ENCODE data around the gene TNRC18. TPM values are rescaled to one million over a fixed set of nuclear protein-coding genes. Genes with fewer than 3 reads are reported as not detected.

The TNRC18 gene
- total and polyA plus RNA-seq, 12 donors, result 10.1 to 42.3 (median 30.3) TPM

GRCh38 chr7:5439209-5439571 is 15.6 kb upstream of the TNRC18 start:
- Histone ChIP-seq H3K36me3 (no peaks in the 10 kb centered on the region), H3K9me3 (peaks cover 0 to 11% (median 0%) of the 10 kb centered on the region in 11 donors), H3K27me3 (no peaks in the 10 kb centered on the region), H3K4me3 (no peak overlapping the region), H3K4me1 (peaks cover 0 to 22% (median 7%) of the 10 kb centered on the region in 9 donors), H3K27ac (no peak overlapping the region)
- DNase-seq (no peak), ATAC-seq (no peak)
- 83 to 85% methylated on average over 3 of the region's 3 CpGs for WGBS, 2 donors
- no peak for TF ChIP-seq CTCF (IDR thresholded peaks at IDR 0.05)
- intact Hi-C loops (cut with DNase I), result no loop called here

- Histone ChIP-seq H3K27me3 (no peaks in the 10 kb centered on the region), H3K27ac (peak overlapping the region in 8 of 10 donors; percentile 5 to 60 (median 38)), H3K4me1 (peaks cover 0 to 22% (median 7%) of the 10 kb centered on the region in 9 donors), H3K4me3 (no peak overlapping the region), H3K9me3 (peaks cover 0 to 15% (median 3%) of the 10 kb centered on the region in 11 donors), H3K36me3 (peaks cover 0 to 5% (median 0%) of the 10 kb centered on the region in 9 donors)
- intact Hi-C loops (cut with DNase I), result no loop called here
- DNase-seq (peak; percentile 46 to 55), ATAC-seq (peak in 7 of 8 donors; percentile 66 to 91 (median 79))
- 49 to 62% methylated on average over 5 of the region's 5 CpGs for whole genome bisulfite sequencing, 2 donors
- TF ChIP-seq CTCF (IDR thresholded peaks at IDR 0.05), result no peak
Observed at GRCh38 chr7:5437987-5438386, 14.4 kb upstream of the TNRC18 start.

GRCh38 chr7:5437348-5437892 is 13.8 kb upstream of the TNRC18 start:
- peaks cover 0 to 20% (median 7%) of the 10 kb centered on the region in 9 donors for H3K4me1 ChIP-seq
- DNase-seq, result no peak
- intact Hi-C loops (cut with DNase I), result no loop called here
- H3K27me3 ChIP-seq, result no peaks in the 10 kb centered on the region
- 93 to 94% methylated on average over 6 of the region's 6 CpGs for WGBS, 2 donors
- TF ChIP-seq CTCF (IDR thresholded peaks at IDR 0.05), result no peak
- ATAC-seq, result no peak
- H3K9me3 ChIP-seq, result peaks cover 0 to 17% (median 3%) of the 10 kb centered on the region in 11 donors
- peaks cover 0 to 7% (median 0%) of the 10 kb centered on the region in 9 donors for H3K36me3 ChIP-seq
- H3K4me3 ChIP-seq, result no peak overlapping the region
- peak overlapping the region in 6 of 10 donors; percentile 5 to 60 (median 44) for H3K27ac ChIP-seq

GRCh38 chr7:5436003-5436678 is 12.5 kb upstream of the TNRC18 start:
- ATAC-seq, result no peak
- DNase-seq, result no peak
- WGBS, 2 donors, result 96 to 97% methylated on average over 5 of the region's 5 CpGs
- H3K4me3 ChIP-seq, result no peak overlapping the region
- H3K9me3 ChIP-seq, result peaks cover 0 to 17% (median 3%) of the 10 kb centered on the region in 11 donors
- H3K36me3 ChIP-seq, result peaks cover 0 to 7% (median 0%) of the 10 kb centered on the region in 9 donors
- H3K4me1 ChIP-seq, result peaks cover 0 to 16% (median 5%) of the 10 kb centered on the region in 9 donors
- no peak for TF ChIP-seq CTCF (IDR thresholded peaks at IDR 0.05)
- no peaks in the 10 kb centered on the region for H3K27me3 ChIP-seq
- intact Hi-C loops (cut with DNase I), result no loop called here
- H3K27ac ChIP-seq, result no peak overlapping the region
